Measurements from ENCODE around the gene EDIL3. TPM values are rescaled to one million over a fixed set of nuclear protein-coding genes. Genes with fewer than 3 reads are reported as not detected.

EDIL3 gene
- total RNA-seq, 1 experiment from 2014 or later, result 17.6 TPM

DNA sequence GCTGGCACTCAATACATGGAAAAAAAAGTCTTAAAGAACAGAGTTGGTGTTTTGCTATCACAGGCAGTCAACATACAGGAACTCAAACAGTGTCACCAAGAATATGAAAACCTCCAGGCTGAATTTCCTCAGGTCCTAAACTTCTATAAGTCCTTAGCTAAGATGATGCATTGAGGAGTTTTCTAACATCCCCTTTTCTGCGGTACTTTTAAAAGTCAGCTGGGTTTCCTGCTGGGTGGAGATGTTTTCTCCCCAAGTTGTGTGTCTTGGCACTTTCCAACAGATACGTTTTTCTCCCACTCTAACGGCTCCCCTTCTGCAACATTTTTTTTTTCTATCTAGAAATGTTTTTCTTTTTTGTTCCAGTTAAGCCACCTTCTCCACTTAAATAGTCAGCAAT is 419.2 kb downstream of the EDIL3 start:
- no peak overlapping the region for H3K4me3 ChIP-seq (ENCODE audit: low read depth in 2 of 2, low read length in 2 of 2)
- H3K36me3 ChIP-seq (ENCODE audit: control insufficient read depth, insufficient read depth, low read length), result no peaks in the 10 kb centered on the region
- CTCF ChIA-PET, result no interaction called here
- no peaks in the 10 kb centered on the region for H3K9me3 ChIP-seq (ENCODE audit: control insufficient read depth, insufficient read depth, low read depth, low read length)
- TF ChIP-seq SIN3A (IDR thresholded peaks at IDR 0.05; ENCODE audit: borderline replicate concordance, insufficient read depth, low read depth, low read length) (no peak), POLR2AphosphoS5 (IDR thresholded peaks at IDR 0.05; ENCODE audit: low read depth, low read length) (no peak)
- intact Hi-C loops (cut with micrococcal nuclease; ENCODE audit: unreplicated experiment) (no loop called here), in situ Hi-C loops (cut with HindIII; ENCODE audit: low pct_unique_long_range_greater_than_20kb, low sequenced_read_pairs) (no loop called here)
- BruUV-seq (replicated peaks), result no TSS peak
- H3K27ac ChIP-seq (ENCODE audit: low read length), result no peak overlapping the region
- POLR2A ChIA-PET, result no interaction called here
- H3K4me1 ChIP-seq (ENCODE audit: control insufficient read depth, insufficient read depth, low read length), result no peaks in the 10 kb centered on the region
- ATAC-seq (no peak), DNase-seq (ENCODE audit: low read depth, low spot score) (no peak)
- H3K27me3 ChIP-seq (ENCODE audit: control insufficient read depth, insufficient read depth, low read length), result no peaks in the 10 kb centered on the region

- no peak overlapping the region for H3K4me3 ChIP-seq (ENCODE audit: low read depth in 2 of 2, low read length in 2 of 2)
- no peak for DNase-seq (ENCODE audit: low read depth, low spot score)
- intact Hi-C loops (cut with micrococcal nuclease; ENCODE audit: unreplicated experiment) (no loop called here), in situ Hi-C loops (cut with HindIII; ENCODE audit: low pct_unique_long_range_greater_than_20kb, low sequenced_read_pairs) (no loop called here)
- H3K4me1 ChIP-seq (ENCODE audit: control insufficient read depth, insufficient read depth, low read length), result no peaks in the 10 kb centered on the region
- no TSS peak for BruUV-seq (replicated peaks)
- TF ChIP-seq SIN3A (IDR thresholded peaks at IDR 0.05; ENCODE audit: borderline replicate concordance, insufficient read depth, low read depth, low read length) (no peak), POLR2AphosphoS5 (IDR thresholded peaks at IDR 0.05; ENCODE audit: low read depth, low read length) (no peak), TCF7L2 (IDR thresholded peaks at IDR 0.05; ENCODE audit: low read depth, low read length) (no peak), REST (IDR thresholded peaks at IDR 0.05; ENCODE audit: insufficient read depth in 1 of 2, low read depth in 2 of 2, low read length in 1 of 2) (no peak)
- TF ChIP-seq, protein P1, sequence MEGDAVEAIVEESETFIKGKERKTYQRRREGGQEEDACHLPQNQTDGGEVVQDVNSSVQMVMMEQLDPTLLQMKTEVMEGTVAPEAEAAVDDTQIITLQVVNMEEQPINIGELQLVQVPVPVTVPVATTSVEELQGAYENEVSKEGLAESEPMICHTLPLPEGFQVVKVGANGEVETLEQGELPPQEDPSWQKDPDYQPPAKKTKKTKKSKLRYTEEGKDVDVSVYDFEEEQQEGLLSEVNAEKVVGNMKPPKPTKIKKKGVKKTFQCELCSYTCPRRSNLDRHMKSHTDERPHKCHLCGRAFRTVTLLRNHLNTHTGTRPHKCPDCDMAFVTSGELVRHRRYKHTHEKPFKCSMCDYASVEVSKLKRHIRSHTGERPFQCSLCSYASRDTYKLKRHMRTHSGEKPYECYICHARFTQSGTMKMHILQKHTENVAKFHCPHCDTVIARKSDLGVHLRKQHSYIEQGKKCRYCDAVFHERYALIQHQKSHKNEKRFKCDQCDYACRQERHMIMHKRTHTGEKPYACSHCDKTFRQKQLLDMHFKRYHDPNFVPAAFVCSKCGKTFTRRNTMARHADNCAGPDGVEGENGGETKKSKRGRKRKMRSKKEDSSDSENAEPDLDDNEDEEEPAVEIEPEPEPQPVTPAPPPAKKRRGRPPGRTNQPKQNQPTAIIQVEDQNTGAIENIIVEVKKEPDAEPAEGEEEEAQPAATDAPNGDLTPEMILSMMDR (IDR thresholded peaks at IDR 0.05), result no peak
- ATAC-seq, result no peak
- H3K36me3 ChIP-seq (ENCODE audit: control insufficient read depth, insufficient read depth, low read length), result no peaks in the 10 kb centered on the region
- H3K27ac ChIP-seq (ENCODE audit: low read length), result no peak overlapping the region
- POLR2A ChIA-PET, result no interaction called here
- no peaks in the 10 kb centered on the region for H3K9me3 ChIP-seq (ENCODE audit: control insufficient read depth, insufficient read depth, low read depth, low read length)
- CTCF ChIA-PET, result no interaction called here
- H3K27me3 ChIP-seq (ENCODE audit: control insufficient read depth, insufficient read depth, low read length), result no peaks in the 10 kb centered on the region
Measured at GRCh38 chr5:83964271-83964670, 420.4 kb downstream of the EDIL3 start.

GRCh38 chr5:83957188-83957587 is 427.5 kb downstream of the EDIL3 start:
- BruUV-seq (replicated peaks), result no TSS peak

More at GRCh38 chr5:83957188-83957587, 427.5 kb downstream of the EDIL3 start:
- ATAC-seq (no peak), DNase-seq (ENCODE audit: low read depth, low spot score) (no peak)
- Histone ChIP-seq H3K27me3 (ENCODE audit: control insufficient read depth, insufficient read depth, low read length) (no peaks in the 10 kb centered on the region), H3K27ac (ENCODE audit: low read length) (no peak overlapping the region), H3K36me3 (ENCODE audit: control insufficient read depth, insufficient read depth, low read length) (no peaks in the 10 kb centered on the region), H3K9me3 (ENCODE audit: control insufficient read depth, insufficient read depth, low read depth, low read length) (no peaks in the 10 kb centered on the region), H3K4me3 (ENCODE audit: low read depth in 2 of 2, low read length in 2 of 2) (no peak overlapping the region), H3K4me1 (ENCODE audit: control insufficient read depth, insufficient read depth, low read length) (no peaks in the 10 kb centered on the region)
- CTCF ChIA-PET, result no interaction called here
- in situ Hi-C loops (cut with HindIII; ENCODE audit: low pct_unique_long_range_greater_than_20kb, low sequenced_read_pairs), result no loop called here
- intact Hi-C loops (cut with micrococcal nuclease; ENCODE audit: unreplicated experiment), result no loop called here
- POLR2A ChIA-PET, result no interaction called here
- TF ChIP-seq SIN3A (IDR thresholded peaks at IDR 0.05; ENCODE audit: borderline replicate concordance, insufficient read depth, low read depth, low read length) (no peak), POLR2AphosphoS5 (IDR thresholded peaks at IDR 0.05; ENCODE audit: low read depth, low read length) (no peak), TCF7L2 (IDR thresholded peaks at IDR 0.05; ENCODE audit: low read depth, low read length) (no peak), REST (IDR thresholded peaks at IDR 0.05; ENCODE audit: insufficient read depth in 1 of 2, low read depth in 2 of 2, low read length in 1 of 2) (no peak)
- TF ChIP-seq, protein P1 (IDR thresholded peaks at IDR 0.05), result no peak
